Measurements from ENCODE around the gene MAN1A1.

MAN1A1 gene

DNA sequence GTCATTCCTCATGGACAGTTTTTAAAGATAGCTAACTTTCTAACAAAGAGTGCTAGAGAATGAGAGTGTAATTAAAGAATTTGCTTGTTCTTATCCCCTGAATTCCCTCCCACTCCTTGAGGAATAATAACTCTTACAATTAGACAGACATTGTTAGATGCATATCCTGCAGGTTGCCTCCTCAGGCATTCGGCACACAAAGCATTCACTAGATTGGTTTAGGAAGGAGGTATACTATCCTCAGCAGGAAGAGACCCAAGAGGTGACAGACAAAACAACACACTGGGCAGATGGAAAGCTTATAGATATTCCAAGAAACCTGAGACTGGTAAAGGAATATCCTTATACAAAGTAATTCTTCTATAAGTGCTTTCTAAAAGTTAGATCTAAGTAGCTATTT lies 162.0 kb downstream of the MAN1A1 start:
- no peaks in the 10 kb centered on the region for H3K27me3 ChIP-seq (ENCODE audit: insufficient read depth, poor library complexity, severe bottlenecking)
- DNase-seq (ENCODE audit: low read depth in 1 of 2, low spot score in 1 of 2): no peak
- H3K4me3 ChIP-seq (replicated peaks; ENCODE audit: insufficient read depth, low read length): no peak overlapping the region
- H3K27ac ChIP-seq (replicated peaks): no peak overlapping the region
- no peak for TF ChIP-seq POLR2AphosphoS5 (IDR thresholded peaks at IDR 0.05; ENCODE audit: low read depth)
- TF ChIP-seq SPI1 (IDR thresholded peaks at IDR 0.05; ENCODE audit: borderline replicate concordance, low read depth): no peak
- TF ChIP-seq, protein P1, sequence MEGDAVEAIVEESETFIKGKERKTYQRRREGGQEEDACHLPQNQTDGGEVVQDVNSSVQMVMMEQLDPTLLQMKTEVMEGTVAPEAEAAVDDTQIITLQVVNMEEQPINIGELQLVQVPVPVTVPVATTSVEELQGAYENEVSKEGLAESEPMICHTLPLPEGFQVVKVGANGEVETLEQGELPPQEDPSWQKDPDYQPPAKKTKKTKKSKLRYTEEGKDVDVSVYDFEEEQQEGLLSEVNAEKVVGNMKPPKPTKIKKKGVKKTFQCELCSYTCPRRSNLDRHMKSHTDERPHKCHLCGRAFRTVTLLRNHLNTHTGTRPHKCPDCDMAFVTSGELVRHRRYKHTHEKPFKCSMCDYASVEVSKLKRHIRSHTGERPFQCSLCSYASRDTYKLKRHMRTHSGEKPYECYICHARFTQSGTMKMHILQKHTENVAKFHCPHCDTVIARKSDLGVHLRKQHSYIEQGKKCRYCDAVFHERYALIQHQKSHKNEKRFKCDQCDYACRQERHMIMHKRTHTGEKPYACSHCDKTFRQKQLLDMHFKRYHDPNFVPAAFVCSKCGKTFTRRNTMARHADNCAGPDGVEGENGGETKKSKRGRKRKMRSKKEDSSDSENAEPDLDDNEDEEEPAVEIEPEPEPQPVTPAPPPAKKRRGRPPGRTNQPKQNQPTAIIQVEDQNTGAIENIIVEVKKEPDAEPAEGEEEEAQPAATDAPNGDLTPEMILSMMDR (IDR thresholded peaks at IDR 0.05; ENCODE audit: insufficient read depth, low read length): no peak
- TF ChIP-seq, protein P2, sequence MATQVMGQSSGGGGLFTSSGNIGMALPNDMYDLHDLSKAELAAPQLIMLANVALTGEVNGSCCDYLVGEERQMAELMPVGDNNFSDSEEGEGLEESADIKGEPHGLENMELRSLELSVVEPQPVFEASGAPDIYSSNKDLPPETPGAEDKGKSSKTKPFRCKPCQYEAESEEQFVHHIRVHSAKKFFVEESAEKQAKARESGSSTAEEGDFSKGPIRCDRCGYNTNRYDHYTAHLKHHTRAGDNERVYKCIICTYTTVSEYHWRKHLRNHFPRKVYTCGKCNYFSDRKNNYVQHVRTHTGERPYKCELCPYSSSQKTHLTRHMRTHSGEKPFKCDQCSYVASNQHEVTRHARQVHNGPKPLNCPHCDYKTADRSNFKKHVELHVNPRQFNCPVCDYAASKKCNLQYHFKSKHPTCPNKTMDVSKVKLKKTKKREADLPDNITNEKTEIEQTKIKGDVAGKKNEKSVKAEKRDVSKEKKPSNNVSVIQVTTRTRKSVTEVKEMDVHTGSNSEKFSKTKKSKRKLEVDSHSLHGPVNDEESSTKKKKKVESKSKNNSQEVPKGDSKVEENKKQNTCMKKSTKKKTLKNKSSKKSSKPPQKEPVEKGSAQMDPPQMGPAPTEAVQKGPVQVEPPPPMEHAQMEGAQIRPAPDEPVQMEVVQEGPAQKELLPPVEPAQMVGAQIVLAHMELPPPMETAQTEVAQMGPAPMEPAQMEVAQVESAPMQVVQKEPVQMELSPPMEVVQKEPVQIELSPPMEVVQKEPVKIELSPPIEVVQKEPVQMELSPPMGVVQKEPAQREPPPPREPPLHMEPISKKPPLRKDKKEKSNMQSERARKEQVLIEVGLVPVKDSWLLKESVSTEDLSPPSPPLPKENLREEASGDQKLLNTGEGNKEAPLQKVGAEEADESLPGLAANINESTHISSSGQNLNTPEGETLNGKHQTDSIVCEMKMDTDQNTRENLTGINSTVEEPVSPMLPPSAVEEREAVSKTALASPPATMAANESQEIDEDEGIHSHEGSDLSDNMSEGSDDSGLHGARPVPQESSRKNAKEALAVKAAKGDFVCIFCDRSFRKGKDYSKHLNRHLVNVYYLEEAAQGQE (IDR thresholded peaks at IDR 0.05; ENCODE audit: insufficient replicate concordance, low read depth): no peak
- TF ChIP-seq GABPA (IDR thresholded peaks at IDR 0.05; ENCODE audit: low read depth): no peak

DNA sequence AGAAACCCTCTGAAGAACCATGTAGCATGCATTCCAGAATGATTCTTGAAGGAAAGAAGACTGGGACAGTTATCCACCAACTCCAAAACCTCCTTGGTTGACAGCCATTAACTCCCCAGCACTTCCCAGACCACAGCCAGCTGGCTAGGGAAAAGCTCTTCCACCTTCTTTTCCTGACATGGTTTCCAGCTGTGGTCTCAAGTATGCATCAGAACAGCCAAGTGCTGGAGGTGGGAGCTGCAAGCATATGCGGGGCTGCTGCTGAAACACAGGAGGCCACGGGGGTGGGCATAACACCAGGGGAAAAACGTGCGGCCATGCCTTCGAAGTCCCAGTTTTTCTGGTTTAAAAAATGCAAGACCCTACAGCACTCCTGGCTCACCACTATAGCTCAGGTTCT lies 163.1 kb downstream of the MAN1A1 start:
- Histone ChIP-seq H3K27me3 (ENCODE audit: insufficient read depth, poor library complexity, severe bottlenecking) (no peaks in the 10 kb centered on the region), H3K27ac (replicated peaks) (no peak overlapping the region), H3K4me3 (replicated peaks; ENCODE audit: insufficient read depth, low read length) (no peak overlapping the region)
- DNase-seq (ENCODE audit: low read depth in 1 of 2, low spot score in 1 of 2): no peak
- TF ChIP-seq, protein P1 (IDR thresholded peaks at IDR 0.05; ENCODE audit: insufficient read depth, low read length): no peak
- TF ChIP-seq SPI1 (IDR thresholded peaks at IDR 0.05; ENCODE audit: borderline replicate concordance, low read depth) (no peak), POLR2AphosphoS5 (IDR thresholded peaks at IDR 0.05; ENCODE audit: low read depth) (no peak), GABPA (IDR thresholded peaks at IDR 0.05; ENCODE audit: low read depth) (no peak)
- TF ChIP-seq, protein P2 (IDR thresholded peaks at IDR 0.05; ENCODE audit: insufficient replicate concordance, low read depth): no peak

DNA sequence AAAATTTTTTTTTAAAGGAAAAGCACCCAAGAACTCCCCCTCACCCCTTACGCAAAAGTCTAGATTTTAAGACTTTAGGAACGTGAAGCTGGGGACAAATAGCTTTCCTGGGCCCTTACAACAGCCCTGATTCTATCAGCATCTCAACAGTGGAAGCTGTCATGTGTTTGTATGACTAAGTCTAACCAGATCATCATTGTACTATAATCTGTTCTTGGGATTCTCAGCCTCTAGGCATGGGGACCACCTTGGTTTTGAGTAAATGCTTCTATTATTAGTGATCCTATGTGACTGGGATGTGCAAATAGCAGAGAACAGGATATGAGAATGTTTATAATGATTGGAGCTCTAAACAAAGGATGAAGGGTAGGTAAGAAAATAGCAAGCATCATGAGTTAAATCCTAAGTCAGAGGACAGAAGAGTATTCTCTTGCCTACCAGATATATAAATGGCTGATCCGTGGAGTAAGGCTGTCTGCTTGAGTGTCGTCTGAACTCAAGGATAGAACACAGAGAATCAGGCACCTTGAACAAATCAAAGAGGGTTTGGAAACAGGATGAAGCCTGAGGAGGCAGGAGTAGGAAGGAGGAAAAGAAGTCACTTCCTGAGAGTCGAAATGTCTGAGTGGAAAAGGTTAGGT lies 165.4 kb downstream of the MAN1A1 start:
- H3K4me3 ChIP-seq (replicated peaks; ENCODE audit: insufficient read depth, low read length): no peak overlapping the region
- no peak overlapping the region for H3K27ac ChIP-seq (replicated peaks)
- TF ChIP-seq SPI1 (IDR thresholded peaks at IDR 0.05; ENCODE audit: borderline replicate concordance, low read depth): no peak
- TF ChIP-seq, protein P1 (IDR thresholded peaks at IDR 0.05; ENCODE audit: insufficient read depth, low read length): no peak
- no peak for TF ChIP-seq POLR2AphosphoS5 (IDR thresholded peaks at IDR 0.05; ENCODE audit: low read depth)
- TF ChIP-seq GABPA (IDR thresholded peaks at IDR 0.05; ENCODE audit: low read depth): no peak
- TF ChIP-seq, protein P2 (IDR thresholded peaks at IDR 0.05; ENCODE audit: insufficient replicate concordance, low read depth): no peak
- no peaks in the 10 kb centered on the region for H3K27me3 ChIP-seq (ENCODE audit: insufficient read depth, poor library complexity, severe bottlenecking)
- no peak for DNase-seq (ENCODE audit: low read depth in 1 of 2, low spot score in 1 of 2)

Measured in HL-60 (cell line).